HepG2 (cell line): ENCODE data around the gene SPOCD1. TPM values are rescaled to one million over a fixed set of nuclear protein-coding genes. Genes with fewer than 3 reads are reported as not detected.

Source experiments
- CREM ChIP-seq, 2 experiments: sonication (generic) in 1 of 2; formaldehyde crosslinking in 1 of 2; IDR thresholded peaks; 2 replicates each; pipeline versions ENCODE4 v1.4.0 to v1.6.1; 2016 to 2020; ENCODE audit warnings: antibody characterized with exemption in 1 of 2, mild to moderate bottlenecking in 1 of 2, missing genetic modification reagents in 1 of 2
- DDIT3 ChIP-seq: sonication (generic); formaldehyde crosslinking; IDR thresholded peaks from 2 replicates; pipeline ENCODE4 v1.4.0; 2020; ENCODE audit warnings: mild to moderate bottlenecking, missing genetic modification reagents
- IRF9 ChIP-seq: sonication (generic); formaldehyde crosslinking; IDR thresholded peaks from 2 replicates; pipeline ENCODE4 v1.8.0; 2022; ENCODE audit warnings: missing genetic modification reagents, mild to moderate bottlenecking, borderline replicate concordance
- IRX3 ChIP-seq: sonication (generic); formaldehyde crosslinking; IDR thresholded peaks from 2 replicates; pipeline ENCODE4 v1.8.1; 2023; ENCODE audit warnings: mild to moderate bottlenecking, low read depth, missing genetic modification reagents, borderline replicate concordance
- POLR2A ChIP-seq, 2 experiments: IDR thresholded peaks; 2 replicates each; pipeline ENCODE4 v1.6.1; 2011; ENCODE audit warnings: low read depth in 2 of 2, low read length in 2 of 2, mild to moderate bottlenecking in 1 of 2, moderate library complexity in 1 of 2; ENCODE audit not compliant: insufficient read depth in 1 of 2
- SPEN ChIP-seq: sonication (generic); formaldehyde crosslinking; IDR thresholded peaks from 2 replicates; pipeline ENCODE4 v1.5.1; 2020; ENCODE audit warnings: low read depth, mild to moderate bottlenecking, missing genetic modification reagents
- THAP11 ChIP-seq: IDR thresholded peaks from 2 replicates; pipeline ENCODE4 v1.6.1; 2016; ENCODE audit warnings: missing biosample characterization, missing genetic modification reagents
- TMF1 ChIP-seq: sonication (generic); formaldehyde crosslinking; IDR thresholded peaks from 2 replicates; pipeline ENCODE4 v1.8.1; 2022; ENCODE audit warnings: low read depth, missing genetic modification reagents
- ZBED4 ChIP-seq: sonication (generic); formaldehyde crosslinking; IDR thresholded peaks from 2 replicates; pipeline ENCODE4 v1.4.0; 2020; ENCODE audit warnings: missing genetic modification reagents, borderline replicate concordance
- ZC3H13 ChIP-seq: sonication (generic); formaldehyde crosslinking; IDR thresholded peaks from 2 replicates; pipeline ENCODE4 v1.8.1; 2023; ENCODE audit warnings: mild to moderate bottlenecking, missing genetic modification reagents, moderate library complexity
- ZNF143 ChIP-seq: sonication (generic); formaldehyde crosslinking; IDR thresholded peaks from 2 replicates; pipeline ENCODE4 v1.4.0; 2020; ENCODE audit warnings: missing genetic modification reagents
- ZNF678 ChIP-seq: sonication (generic); formaldehyde crosslinking; IDR thresholded peaks from 2 replicates; pipeline ENCODE4 v1.4.0; 2020; ENCODE audit warnings: mild to moderate bottlenecking, missing genetic modification reagents
- polyA plus RNA-seq, 8 experiments: library from polyadenylated mRNA; depleted of rRNA in 3 of 8; stranded (reverse) in 7 of 8; unstranded in 1 of 8; fragments of >200 nt; fragmentation: Illumina TruSeq in 4 of 8; extraction: Trizol in 4 of 8; gene quantifications; 2 replicates each; pipeline versions ENCODE4 v1.2.1 to v1.2.3, GENCODE V29; 2011 to 2016; ENCODE audit warnings: low read depth in 4 of 8, missing spikeins in 1 of 8, mixed read lengths in 1 of 8; ENCODE audit not compliant: insufficient read depth in 1 of 8
- total RNA-seq, 5 experiments: library from RNA; depleted of rRNA; stranded (reverse); fragments of >200 nt; fragmentation: Illumina TruSeq; extraction: Trizol; gene quantifications; 2 replicates each; pipeline ENCODE4 v1.2.3, GENCODE V29; 2016; ENCODE audit warnings: low read depth in 1 of 5

SPOCD1 gene
- total and polyA plus RNA-seq, 2 of the 13 experiments (the other 11 are each of a cell fraction or from before 2014, with no cell fraction given): 0.24 to 0.29 TPM

- TF ChIP-seq IRF9 (no peak), IRX3 (CRISPR knock-in tag) (no peak), THAP11 (CRISPR knock-in tag) (no peak), POLR2A (IDR thresholded peaks at IDR 0.05; ENCODE audit: insufficient read depth in 1 of 2, low read depth in 2 of 2, low read length in 2 of 2) (no peak), ZBED4 (CRISPR knock-in tag) (no peak), TMF1 (CRISPR knock-in tag) (no peak), ZNF678 (no peak), ZC3H13 (CRISPR knock-in tag) (no peak), ZNF143 (CRISPR knock-in tag) (no peak), CREM (IDR thresholded peaks at IDR 0.05) (no peak), CREM (CRISPR knock-in tag; IDR thresholded peaks at IDR 0.05) (no peak), DDIT3 (CRISPR knock-in tag) (no peak), SPEN (CRISPR knock-in tag) (no peak)
Observed at GRCh38 chr1:31776516-31776915, 39.3 kb downstream of the SPOCD1 start (continued).
